GM23338 (cell line): ENCODE results near the gene DENND5A. TPM values are rescaled to one million over a fixed set of nuclear protein-coding genes. Genes with fewer than 3 reads are reported as not detected.

Experiments
- ATAC-seq: fragments of 200-7000 bp; cut with Tn5 transposase; 3 replicates; pipeline ENCODE4 v1.9.1; 2020
- DNase-seq: peaks from one replicate; pipeline ENCODE4 v3.0.0-alpha.2; 2015; ENCODE audit warnings: low spot score
- H2AFZ ChIP-seq: fragments of 200-600 bp; sonication (generic); 2 replicates; pipeline ENCODE4 v1.8.0; 2016; ENCODE audit warnings: antibody characterized with exemption, mild to moderate bottlenecking, moderate library complexity
- H3F3A ChIP-seq: fragments of 200-600 bp; sonication (generic); replicated peaks from 2 replicates; pipeline ENCODE4 v1.8.0; 2017; ENCODE audit warnings: antibody characterized with exemption, mixed run types, low read depth
- H3K27ac ChIP-seq: fragments of 200-600 bp; sonication (generic); 2 replicates; pipeline ENCODE4 v1.6.1; 2016; ENCODE audit warnings: low read depth
- H3K27me3 ChIP-seq: fragments of 200-600 bp; sonication (generic); 2 replicates; pipeline ENCODE4 v1.8.0; 2016; ENCODE audit warnings: mild to moderate bottlenecking, mixed run types, moderate library complexity; ENCODE audit not compliant: insufficient read depth
- H3K36me3 ChIP-seq: fragments of 200-600 bp; sonication (generic); 2 replicates; pipeline ENCODE4 v1.8.0; 2016; ENCODE audit warnings: mild to moderate bottlenecking; ENCODE audit not compliant: insufficient read depth
- H3K4me1 ChIP-seq: fragments of 200-600 bp; sonication (generic); 2 replicates; pipeline ENCODE4 v1.8.0; 2016; ENCODE audit warnings: mild to moderate bottlenecking, moderate library complexity; ENCODE audit not compliant: insufficient read depth
- H3K4me2 ChIP-seq: fragments of 200-600 bp; sonication (generic); 2 replicates; pipeline ENCODE4 v1.7.1; 2017; ENCODE audit warnings: mixed run types
- H3K4me3 ChIP-seq: fragments of 200-600 bp; sonication (generic); 2 replicates; pipeline ENCODE4 v1.6.1; 2016; ENCODE audit warnings: mixed run types
- H3K79me2 ChIP-seq: fragments of 200-600 bp; sonication (generic); replicated peaks from 2 replicates; pipeline ENCODE4 v1.8.0; 2017; ENCODE audit warnings: mild to moderate bottlenecking; ENCODE audit not compliant: insufficient read depth
- H3K9me2 ChIP-seq: fragments of 200-600 bp; sonication (generic); 2 replicates; pipeline ENCODE4 v1.8.0; 2017; ENCODE audit not compliant: insufficient read depth
- H4K20me1 ChIP-seq: fragments of 200-600 bp; sonication (generic); replicated peaks from 2 replicates; pipeline ENCODE4 v1.8.0; 2017; ENCODE audit warnings: mild to moderate bottlenecking; ENCODE audit not compliant: insufficient read depth
- H3K27ac Mint-ChIP-seq: 2 replicates; pipeline ENCODE4 v1.8.0; 2020; ENCODE audit warnings: inconsistent platforms, mild to moderate bottlenecking, moderate library complexity, mixed read lengths
- H3K27me3 Mint-ChIP-seq: 3 replicates; pipeline ENCODE4 v1.8.0; 2022; ENCODE audit warnings: low read depth, mild to moderate bottlenecking, moderate library complexity, mixed read lengths, inconsistent platforms; ENCODE audit not compliant: insufficient read depth, poor library complexity
- H3K36me3 Mint-ChIP-seq: 3 replicates; pipeline ENCODE4 v1.8.0; 2021; ENCODE audit warnings: low read depth, mild to moderate bottlenecking, inconsistent platforms, moderate library complexity, mixed read lengths
- H3K4me1 Mint-ChIP-seq: 3 replicates; pipeline ENCODE4 v1.8.0; 2020; ENCODE audit warnings: mild to moderate bottlenecking, inconsistent platforms, mixed read lengths
- H3K4me3 Mint-ChIP-seq: 3 replicates; pipeline ENCODE4 v1.8.0; 2021; ENCODE audit warnings: moderate library complexity, mild to moderate bottlenecking, inconsistent platforms, mixed read lengths
- H3K9me3 Mint-ChIP-seq: 3 replicates; pipeline ENCODE4 v1.8.0; 2020; ENCODE audit warnings: moderate library complexity, mild to moderate bottlenecking, inconsistent platforms, mixed read lengths
- EZH2 ChIP-seq: fragments of 200-600 bp; sonication (generic); IDR thresholded peaks from one replicate; pipeline ENCODE4 v1.8.0; 2017; ENCODE audit warnings: antibody characterized with exemption, mild to moderate bottlenecking, low read depth; ENCODE audit not compliant: unreplicated experiment
- EZH2phosphoT487 ChIP-seq: fragments of 200-600 bp; sonication (generic); IDR thresholded peaks from one replicate; pipeline ENCODE4 v1.8.1; 2018; ENCODE audit warnings: antibody characterized with exemption; ENCODE audit not compliant: unreplicated experiment
- NANOG ChIP-seq: IDR thresholded peaks from 2 replicates; pipeline ENCODE4 v1.6.1; 2016; ENCODE audit warnings: antibody characterized with exemption, borderline replicate concordance
- POLR2AphosphoS5 ChIP-seq: IDR thresholded peaks from 2 replicates; pipeline ENCODE4 v1.6.1; 2016; ENCODE audit warnings: antibody characterized with exemption, low read depth
- STAT1 ChIP-seq: IDR thresholded peaks from one replicate; pipeline ENCODE4 v1.6.1; 2016; ENCODE audit warnings: antibody characterized with exemption; ENCODE audit not compliant: unreplicated experiment
- ZNF114 ChIP-seq: fragments of 250-450 bp; sonication (Bioruptor Pico); IDR thresholded peaks from 2 replicates; pipeline ENCODE4 v1.5.0; 2020; ENCODE audit warnings: mild to moderate bottlenecking, moderate library complexity
- ZNF331 ChIP-seq: fragments of 250-450 bp; sonication (Bioruptor Pico); IDR thresholded peaks from 2 replicates; pipeline ENCODE4 v1.5.0; 2020; ENCODE audit warnings: low read depth, mild to moderate bottlenecking, moderate library complexity
- polyA plus RNA-seq: library from polyadenylated mRNA; unstranded; fragments of >200 nt; fragmentation: Nextera tagmentation; extraction: Ambion mirVana; gene quantifications from 2 replicates; pipeline ENCODE4 v1.2.1, GENCODE V29; 2016
- total RNA-seq: library from RNA; depleted of rRNA; stranded (reverse); fragments of >200 nt; shearing (Covaris generic); gene quantifications from 2 replicates; pipeline ENCODE4 v1.2.3, GENCODE V29; 2014
- TF ChIP-seq, protein P1 (sequence below): IDR thresholded peaks from one replicate; pipeline ENCODE4 v1.6.1; 2018; ENCODE audit warnings: antibody characterized with exemption; ENCODE audit not compliant: unreplicated experiment
- TF ChIP-seq, protein P2 (sequence below): fragments of 250-450 bp; sonication (Bioruptor Pico); IDR thresholded peaks from 2 replicates; pipeline ENCODE4 v1.5.0; 2020; ENCODE audit warnings: mild to moderate bottlenecking, moderate library complexity
- TF ChIP-seq, protein P3 (sequence below), 2 experiments: fragments of 200-600 bp in 1 of 2; sonication (generic) in 1 of 2; conservative IDR thresholded peaks; 2 replicates each; pipeline versions ENCODE4 v1.5.1 to v1.6.1; 2016 to 2017; ENCODE audit warnings: antibody characterized with exemption in 2 of 2, low read depth in 2 of 2, mild to moderate bottlenecking in 2 of 2, moderate library complexity in 1 of 2

The DENND5A gene
- total and polyA plus RNA-seq, 2 experiments from 2014 or later = 28.1 to 56.3 TPM

DNA sequence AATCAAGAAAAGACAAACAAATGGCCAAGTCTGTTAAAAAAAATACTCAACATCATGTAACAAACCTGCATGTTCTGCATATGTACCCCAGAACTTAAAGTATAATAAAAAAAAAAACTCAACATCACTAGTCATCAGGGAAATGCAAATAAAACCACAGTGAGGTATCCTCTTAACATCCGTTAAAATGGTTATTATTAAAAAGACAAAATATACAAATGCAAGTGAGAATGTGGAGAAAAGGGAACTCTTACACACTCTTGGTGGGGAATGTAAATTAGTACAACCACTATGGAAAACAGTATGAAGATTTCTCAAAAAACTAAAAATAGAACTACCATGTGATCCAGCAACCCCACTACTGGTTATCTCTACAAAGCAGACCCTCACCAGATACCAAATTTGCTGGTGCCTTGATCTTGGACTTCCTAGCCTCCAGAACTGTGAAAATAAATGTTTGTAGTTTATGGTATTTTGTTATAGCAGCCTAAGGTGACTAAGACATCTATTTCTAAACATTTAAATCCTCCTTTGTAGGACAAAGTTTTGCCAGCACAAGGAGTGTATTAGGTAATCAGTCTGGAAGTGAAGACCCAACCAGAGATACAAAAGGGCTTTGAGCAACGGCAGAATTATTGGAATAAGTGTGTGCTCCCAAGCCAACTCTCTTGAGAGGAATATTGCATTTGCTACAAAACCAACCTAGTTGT is 141.4 kb downstream of the DENND5A start:
- peaks cover 4% of the 10 kb centered on the region; the same call in 2 of the 3 replicates for H3K9me3 Mint-ChIP-seq
- Histone ChIP-seq H3K4me3 (no peak overlapping the region), H2AFZ (no peak overlapping the region), H3K27me3 (no peaks in the 10 kb centered on the region), H3K4me2 (no peak overlapping the region), H3F3A (no peaks in the 10 kb centered on the region; the same call in 1 of the 2 replicates), H3K9me2 (no peaks in the 10 kb centered on the region), H3K79me2 (no peaks in the 10 kb centered on the region), H3K36me3 (no peaks in the 10 kb centered on the region), H3K27ac (no peak overlapping the region), H3K4me1 (peaks cover 17% of the 10 kb centered on the region), H4K20me1 (no peaks in the 10 kb centered on the region)
- peaks cover 2% of the 10 kb centered on the region for H3K27me3 Mint-ChIP-seq
- peaks cover 30% of the 10 kb centered on the region for H3K4me1 Mint-ChIP-seq
- ATAC-seq = no peak
- H3K27ac Mint-ChIP-seq = no peak overlapping the region
- TF ChIP-seq, protein P1, sequence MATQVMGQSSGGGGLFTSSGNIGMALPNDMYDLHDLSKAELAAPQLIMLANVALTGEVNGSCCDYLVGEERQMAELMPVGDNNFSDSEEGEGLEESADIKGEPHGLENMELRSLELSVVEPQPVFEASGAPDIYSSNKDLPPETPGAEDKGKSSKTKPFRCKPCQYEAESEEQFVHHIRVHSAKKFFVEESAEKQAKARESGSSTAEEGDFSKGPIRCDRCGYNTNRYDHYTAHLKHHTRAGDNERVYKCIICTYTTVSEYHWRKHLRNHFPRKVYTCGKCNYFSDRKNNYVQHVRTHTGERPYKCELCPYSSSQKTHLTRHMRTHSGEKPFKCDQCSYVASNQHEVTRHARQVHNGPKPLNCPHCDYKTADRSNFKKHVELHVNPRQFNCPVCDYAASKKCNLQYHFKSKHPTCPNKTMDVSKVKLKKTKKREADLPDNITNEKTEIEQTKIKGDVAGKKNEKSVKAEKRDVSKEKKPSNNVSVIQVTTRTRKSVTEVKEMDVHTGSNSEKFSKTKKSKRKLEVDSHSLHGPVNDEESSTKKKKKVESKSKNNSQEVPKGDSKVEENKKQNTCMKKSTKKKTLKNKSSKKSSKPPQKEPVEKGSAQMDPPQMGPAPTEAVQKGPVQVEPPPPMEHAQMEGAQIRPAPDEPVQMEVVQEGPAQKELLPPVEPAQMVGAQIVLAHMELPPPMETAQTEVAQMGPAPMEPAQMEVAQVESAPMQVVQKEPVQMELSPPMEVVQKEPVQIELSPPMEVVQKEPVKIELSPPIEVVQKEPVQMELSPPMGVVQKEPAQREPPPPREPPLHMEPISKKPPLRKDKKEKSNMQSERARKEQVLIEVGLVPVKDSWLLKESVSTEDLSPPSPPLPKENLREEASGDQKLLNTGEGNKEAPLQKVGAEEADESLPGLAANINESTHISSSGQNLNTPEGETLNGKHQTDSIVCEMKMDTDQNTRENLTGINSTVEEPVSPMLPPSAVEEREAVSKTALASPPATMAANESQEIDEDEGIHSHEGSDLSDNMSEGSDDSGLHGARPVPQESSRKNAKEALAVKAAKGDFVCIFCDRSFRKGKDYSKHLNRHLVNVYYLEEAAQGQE = no peak
- TF ChIP-seq ZNF114 (CRISPR knock-in tag) (no peak), EZH2 (no peak), ZNF331 (CRISPR knock-in tag) (no peak), EZH2phosphoT487 (no peak), POLR2AphosphoS5 (no peak), STAT1 (no peak), NANOG (no peak)
- TF ChIP-seq, protein P2, sequence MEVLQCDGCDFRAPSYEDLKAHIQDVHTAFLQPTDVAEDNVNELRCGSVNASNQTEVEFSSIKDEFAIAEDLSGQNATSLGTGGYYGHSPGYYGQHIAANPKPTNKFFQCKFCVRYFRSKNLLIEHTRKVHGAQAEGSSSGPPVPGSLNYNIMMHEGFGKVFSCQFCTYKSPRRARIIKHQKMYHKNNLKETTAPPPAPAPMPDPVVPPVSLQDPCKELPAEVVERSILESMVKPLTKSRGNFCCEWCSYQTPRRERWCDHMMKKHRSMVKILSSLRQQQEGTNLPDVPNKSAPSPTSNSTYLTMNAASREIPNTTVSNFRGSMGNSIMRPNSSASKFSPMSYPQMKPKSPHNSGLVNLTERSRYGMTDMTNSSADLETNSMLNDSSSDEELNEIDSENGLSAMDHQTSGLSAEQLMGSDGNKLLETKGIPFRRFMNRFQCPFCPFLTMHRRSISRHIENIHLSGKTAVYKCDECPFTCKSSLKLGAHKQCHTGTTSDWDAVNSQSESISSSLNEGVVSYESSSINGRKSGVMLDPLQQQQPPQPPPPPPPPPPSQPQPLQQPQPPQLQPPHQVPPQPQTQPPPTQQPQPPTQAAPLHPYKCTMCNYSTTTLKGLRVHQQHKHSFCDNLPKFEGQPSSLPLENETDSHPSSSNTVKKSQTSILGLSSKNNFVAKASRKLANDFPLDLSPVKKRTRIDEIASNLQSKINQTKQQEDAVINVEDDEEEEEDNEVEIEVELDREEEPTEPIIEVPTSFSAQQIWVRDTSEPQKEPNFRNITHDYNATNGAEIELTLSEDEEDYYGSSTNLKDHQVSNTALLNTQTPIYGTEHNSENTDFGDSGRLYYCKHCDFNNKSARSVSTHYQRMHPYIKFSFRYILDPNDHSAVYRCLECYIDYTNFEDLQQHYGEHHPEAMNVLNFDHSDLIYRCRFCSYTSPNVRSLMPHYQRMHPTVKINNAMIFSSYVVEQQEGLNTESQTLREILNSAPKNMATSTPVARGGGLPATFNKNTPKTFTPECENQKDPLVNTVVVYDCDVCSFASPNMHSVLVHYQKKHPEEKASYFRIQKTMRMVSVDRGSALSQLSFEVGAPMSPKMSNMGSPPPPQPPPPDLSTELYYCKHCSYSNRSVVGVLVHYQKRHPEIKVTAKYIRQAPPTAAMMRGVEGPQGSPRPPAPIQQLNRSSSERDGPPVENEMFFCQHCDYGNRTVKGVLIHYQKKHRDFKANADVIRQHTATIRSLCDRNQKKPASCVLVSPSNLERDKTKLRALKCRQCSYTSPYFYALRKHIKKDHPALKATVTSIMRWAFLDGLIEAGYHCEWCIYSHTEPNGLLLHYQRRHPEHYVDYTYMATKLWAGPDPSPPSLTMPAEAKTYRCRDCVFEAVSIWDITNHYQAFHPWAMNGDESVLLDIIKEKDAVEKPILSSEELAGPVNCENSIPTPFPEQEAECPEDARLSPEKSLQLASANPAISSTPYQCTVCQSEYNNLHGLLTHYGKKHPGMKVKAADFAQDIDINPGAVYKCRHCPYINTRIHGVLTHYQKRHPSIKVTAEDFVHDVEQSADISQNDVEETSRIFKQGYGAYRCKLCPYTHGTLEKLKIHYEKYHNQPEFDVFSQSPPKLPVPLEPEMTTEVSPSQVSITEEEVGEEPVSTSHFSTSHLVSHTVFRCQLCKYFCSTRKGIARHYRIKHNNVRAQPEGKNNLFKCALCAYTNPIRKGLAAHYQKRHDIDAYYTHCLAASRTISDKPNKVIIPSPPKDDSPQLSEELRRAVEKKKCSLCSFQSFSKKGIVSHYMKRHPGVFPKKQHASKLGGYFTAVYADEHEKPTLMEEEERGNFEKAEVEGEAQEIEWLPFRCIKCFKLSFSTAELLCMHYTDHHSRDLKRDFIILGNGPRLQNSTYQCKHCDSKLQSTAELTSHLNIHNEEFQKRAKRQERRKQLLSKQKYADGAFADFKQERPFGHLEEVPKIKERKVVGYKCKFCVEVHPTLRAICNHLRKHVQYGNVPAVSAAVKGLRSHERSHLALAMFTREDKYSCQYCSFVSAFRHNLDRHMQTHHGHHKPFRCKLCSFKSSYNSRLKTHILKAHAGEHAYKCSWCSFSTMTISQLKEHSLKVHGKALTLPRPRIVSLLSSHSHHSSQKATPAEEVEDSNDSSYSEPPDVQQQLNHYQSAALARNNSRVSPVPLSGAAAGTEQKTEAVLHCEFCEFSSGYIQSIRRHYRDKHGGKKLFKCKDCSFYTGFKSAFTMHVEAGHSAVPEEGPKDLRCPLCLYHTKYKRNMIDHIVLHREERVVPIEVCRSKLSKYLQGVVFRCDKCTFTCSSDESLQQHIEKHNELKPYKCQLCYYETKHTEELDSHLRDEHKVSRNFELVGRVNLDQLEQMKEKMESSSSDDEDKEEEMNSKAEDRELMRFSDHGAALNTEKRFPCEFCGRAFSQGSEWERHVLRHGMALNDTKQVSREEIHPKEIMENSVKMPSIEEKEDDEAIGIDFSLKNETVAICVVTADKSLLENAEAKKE (CRISPR knock-in tag) = no peak
- TF ChIP-seq, protein P3, sequence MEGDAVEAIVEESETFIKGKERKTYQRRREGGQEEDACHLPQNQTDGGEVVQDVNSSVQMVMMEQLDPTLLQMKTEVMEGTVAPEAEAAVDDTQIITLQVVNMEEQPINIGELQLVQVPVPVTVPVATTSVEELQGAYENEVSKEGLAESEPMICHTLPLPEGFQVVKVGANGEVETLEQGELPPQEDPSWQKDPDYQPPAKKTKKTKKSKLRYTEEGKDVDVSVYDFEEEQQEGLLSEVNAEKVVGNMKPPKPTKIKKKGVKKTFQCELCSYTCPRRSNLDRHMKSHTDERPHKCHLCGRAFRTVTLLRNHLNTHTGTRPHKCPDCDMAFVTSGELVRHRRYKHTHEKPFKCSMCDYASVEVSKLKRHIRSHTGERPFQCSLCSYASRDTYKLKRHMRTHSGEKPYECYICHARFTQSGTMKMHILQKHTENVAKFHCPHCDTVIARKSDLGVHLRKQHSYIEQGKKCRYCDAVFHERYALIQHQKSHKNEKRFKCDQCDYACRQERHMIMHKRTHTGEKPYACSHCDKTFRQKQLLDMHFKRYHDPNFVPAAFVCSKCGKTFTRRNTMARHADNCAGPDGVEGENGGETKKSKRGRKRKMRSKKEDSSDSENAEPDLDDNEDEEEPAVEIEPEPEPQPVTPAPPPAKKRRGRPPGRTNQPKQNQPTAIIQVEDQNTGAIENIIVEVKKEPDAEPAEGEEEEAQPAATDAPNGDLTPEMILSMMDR (conservative IDR thresholded peaks at IDR 0.05; ENCODE audit: low read depth in 2 of 2) = no peak
- H3K36me3 Mint-ChIP-seq = peaks cover 4% of the 10 kb centered on the region; the same call in 2 of the 3 replicates
- no peak for DNase-seq
- H3K4me3 Mint-ChIP-seq = no peak overlapping the region
